ENCODE results near the gene ADCY2.

Gene ADCY2

GRCh38 chr5:7803937-7804336 lies 408.0 kb downstream of the ADCY2 start:
- DNase-seq (no peak), ATAC-seq (replicated peaks) (no peak)
- Mint-ChIP-seq H3K4me1 (ENCODE audit: low read depth in 2 of 2) (peaks cover 0 to 2% of the 10 kb centered on the region in 2 donors), H3K4me3 (no peak overlapping the region), H3K27me3 (peaks cover 4 to 27% of the 10 kb centered on the region in 2 donors), H3K9me3 (no peaks in the 10 kb centered on the region), H3K36me3 (ENCODE audit: insufficient read depth) (peaks cover 3% of the 10 kb centered on the region), H3K27ac (no peak overlapping the region)

- DNase-seq = no peak
- peaks cover 0 to 2% of the 10 kb centered on the region in 2 donors for H3K4me1 Mint-ChIP-seq (ENCODE audit: low read depth in 2 of 2)
- peaks cover 3% of the 10 kb centered on the region for H3K36me3 Mint-ChIP-seq (ENCODE audit: insufficient read depth)
- no peak overlapping the region for H3K27ac Mint-ChIP-seq
- ATAC-seq (replicated peaks) = no peak
- no peaks in the 10 kb centered on the region for H3K9me3 Mint-ChIP-seq
- H3K27me3 Mint-ChIP-seq = peaks cover 8 to 32% of the 10 kb centered on the region in 2 donors
- no peak overlapping the region for H3K4me3 Mint-ChIP-seq
These were observed 409.4 kb downstream of the ADCY2 start for GRCh38 chr5:7805379-7805778.

- DNase-seq = no peak
These were observed 413.1 kb downstream of the ADCY2 start for GRCh38 chr5:7808998-7809397.

GRCh38 chr5:7811715-7812114 lies 415.8 kb downstream of the ADCY2 start:
- Mint-ChIP-seq H3K4me1 (ENCODE audit: low read depth in 2 of 2) (peaks cover 0 to 4% of the 10 kb centered on the region in 2 donors), H3K27ac (no peak overlapping the region), H3K4me3 (no peak overlapping the region), H3K27me3 (peaks cover 44 to 67% of the 10 kb centered on the region in 2 donors), H3K9me3 (no peaks in the 10 kb centered on the region), H3K36me3 (ENCODE audit: insufficient read depth) (peaks cover 3% of the 10 kb centered on the region)
- DNase-seq (no peak), ATAC-seq (replicated peaks) (no peak)

More at GRCh38 chr5:7808998-7809397, 413.1 kb downstream of the ADCY2 start:
- no peak overlapping the region for H3K27ac Mint-ChIP-seq
- H3K36me3 Mint-ChIP-seq (ENCODE audit: insufficient read depth) = peaks cover 3% of the 10 kb centered on the region
- no peaks in the 10 kb centered on the region for H3K4me1 Mint-ChIP-seq (ENCODE audit: low read depth in 2 of 2)
- H3K4me3 Mint-ChIP-seq = no peak overlapping the region
- H3K9me3 Mint-ChIP-seq = no peaks in the 10 kb centered on the region
- ATAC-seq (replicated peaks) = no peak
- H3K27me3 Mint-ChIP-seq = peaks cover 24 to 51% of the 10 kb centered on the region in 2 donors

- Mint-ChIP-seq H3K27ac (no peak overlapping the region), H3K9me3 (no peaks in the 10 kb centered on the region), H3K36me3 (ENCODE audit: insufficient read depth) (peaks cover 3% of the 10 kb centered on the region), H3K4me3 (no peak overlapping the region), H3K27me3 (peaks cover 44 to 66% of the 10 kb centered on the region in 2 donors), H3K4me1 (ENCODE audit: low read depth in 2 of 2) (peaks cover 0 to 4% of the 10 kb centered on the region in 2 donors)
- ATAC-seq (replicated peaks) = no peak
- no peak for DNase-seq
These were observed 417.1 kb downstream of the ADCY2 start for GRCh38 chr5:7813007-7813406.

- DNase-seq (no peak), ATAC-seq (replicated peaks) (no peak)
- peaks cover 2% of the 10 kb centered on the region for H3K36me3 Mint-ChIP-seq (ENCODE audit: insufficient read depth)
- peaks cover 0 to 4% of the 10 kb centered on the region in 2 donors for H3K4me1 Mint-ChIP-seq (ENCODE audit: low read depth in 2 of 2)
- H3K27me3 Mint-ChIP-seq = peaks cover 44 to 60% of the 10 kb centered on the region in 2 donors
- no peak overlapping the region for H3K27ac Mint-ChIP-seq
- no peaks in the 10 kb centered on the region for H3K9me3 Mint-ChIP-seq
- no peak overlapping the region for H3K4me3 Mint-ChIP-seq
These were observed 417.6 kb downstream of the ADCY2 start for GRCh38 chr5:7813576-7813975.

GRCh38 chr5:7814816-7815215 lies 418.9 kb downstream of the ADCY2 start:
- no peak for ATAC-seq (replicated peaks)
- Mint-ChIP-seq H3K4me3 (no peak overlapping the region), H3K9me3 (no peaks in the 10 kb centered on the region), H3K4me1 (ENCODE audit: low read depth in 2 of 2) (peaks cover 0 to 4% of the 10 kb centered on the region in 2 donors), H3K27me3 (peaks cover 48 to 63% of the 10 kb centered on the region in 2 donors), H3K36me3 (ENCODE audit: insufficient read depth) (no peaks in the 10 kb centered on the region), H3K27ac (no peak overlapping the region)
- DNase-seq = no peak

- peak; percentile 66 for ATAC-seq (replicated peaks)
- DNase-seq = peak; percentile 28 to 35 (median 30)
- Mint-ChIP-seq H3K36me3 (ENCODE audit: insufficient read depth) (no peaks in the 10 kb centered on the region), H3K4me1 (ENCODE audit: low read depth in 2 of 2) (peaks cover 0 to 4% of the 10 kb centered on the region in 2 donors), H3K27me3 (peaks cover 43 to 59% of the 10 kb centered on the region in 2 donors), H3K9me3 (no peaks in the 10 kb centered on the region), H3K4me3 (no peak overlapping the region), H3K27ac (no peak overlapping the region)
These were observed 420.1 kb downstream of the ADCY2 start for GRCh38 chr5:7815892-7816534.

- Mint-ChIP-seq H3K4me1 (ENCODE audit: low read depth in 2 of 2) (peaks cover 0 to 5% of the 10 kb centered on the region in 2 donors), H3K4me3 (no peak overlapping the region), H3K36me3 (ENCODE audit: insufficient read depth) (no peaks in the 10 kb centered on the region), H3K27me3 (peaks cover 47 to 60% of the 10 kb centered on the region in 2 donors), H3K27ac (no peak overlapping the region), H3K9me3 (no peaks in the 10 kb centered on the region)
- DNase-seq (no peak), ATAC-seq (replicated peaks) (no peak)
These were observed 420.6 kb downstream of the ADCY2 start for GRCh38 chr5:7816535-7816901.

- no peak for DNase-seq
- Mint-ChIP-seq H3K27me3 (peaks cover 47 to 62% of the 10 kb centered on the region in 2 donors), H3K4me1 (ENCODE audit: low read depth in 2 of 2) (peaks cover 0 to 4% of the 10 kb centered on the region in 2 donors), H3K4me3 (no peak overlapping the region), H3K9me3 (no peaks in the 10 kb centered on the region), H3K27ac (no peak overlapping the region), H3K36me3 (ENCODE audit: insufficient read depth) (no peaks in the 10 kb centered on the region)
- ATAC-seq (replicated peaks) = no peak
These were observed 426.5 kb downstream of the ADCY2 start for GRCh38 chr5:7822449-7822848.

GRCh38 chr5:7823594-7823993 lies 427.7 kb downstream of the ADCY2 start:
- DNase-seq (no peak), ATAC-seq (replicated peaks) (no peak)
- Mint-ChIP-seq H3K36me3 (ENCODE audit: insufficient read depth) (no peaks in the 10 kb centered on the region), H3K27me3 (peaks cover 49 to 65% of the 10 kb centered on the region in 2 donors), H3K27ac (no peak overlapping the region), H3K4me1 (ENCODE audit: low read depth in 2 of 2) (peaks cover 0 to 4% of the 10 kb centered on the region in 2 donors), H3K9me3 (no peaks in the 10 kb centered on the region), H3K4me3 (no peak overlapping the region)

- H3K9me3 Mint-ChIP-seq = no peaks in the 10 kb centered on the region
- peaks cover 0 to 4% of the 10 kb centered on the region in 2 donors for H3K4me1 Mint-ChIP-seq (ENCODE audit: low read depth in 2 of 2)
- no peak overlapping the region for H3K4me3 Mint-ChIP-seq
- no peaks in the 10 kb centered on the region for H3K36me3 Mint-ChIP-seq (ENCODE audit: insufficient read depth)
- H3K27ac Mint-ChIP-seq = no peak overlapping the region
- H3K27me3 Mint-ChIP-seq = peaks cover 45 to 69% of the 10 kb centered on the region in 2 donors
- DNase-seq = no peak
- ATAC-seq (replicated peaks) = no peak
These were observed 429.1 kb downstream of the ADCY2 start for GRCh38 chr5:7824995-7825394.

- Mint-ChIP-seq H3K9me3 (no peaks in the 10 kb centered on the region), H3K27ac (no peak overlapping the region), H3K27me3 (peaks cover 45 to 67% of the 10 kb centered on the region in 2 donors), H3K4me1 (ENCODE audit: low read depth in 2 of 2) (peaks cover 0 to 4% of the 10 kb centered on the region in 2 donors), H3K4me3 (no peak overlapping the region), H3K36me3 (ENCODE audit: insufficient read depth) (no peaks in the 10 kb centered on the region)
- no peak for DNase-seq
- no peak for ATAC-seq (replicated peaks)
These were observed 429.7 kb downstream of the ADCY2 start for GRCh38 chr5:7825630-7826029.

GRCh38 chr5:7827610-7828009 lies 431.7 kb downstream of the ADCY2 start:
- Mint-ChIP-seq H3K9me3 (no peaks in the 10 kb centered on the region), H3K36me3 (ENCODE audit: insufficient read depth) (no peaks in the 10 kb centered on the region)

More at GRCh38 chr5:7827610-7828009, 431.7 kb downstream of the ADCY2 start:
- H3K27me3 Mint-ChIP-seq = peaks cover 45 to 68% of the 10 kb centered on the region in 2 donors
- ATAC-seq (replicated peaks) (no peak), DNase-seq (no peak)
- H3K4me3 Mint-ChIP-seq = no peak overlapping the region
- H3K4me1 Mint-ChIP-seq (ENCODE audit: low read depth in 2 of 2) = no peaks in the 10 kb centered on the region
- no peak overlapping the region for H3K27ac Mint-ChIP-seq

All from effector memory CD8-positive, alpha-beta T cell (primary cell).